GM12875 (cell line): ENCODE measurements around the gene IGF1.

ENCODE experiments used
- H3K4me3 ChIP-seq: one replicate; pipeline ENCODE4 v1.5.1; 2011; ENCODE audit warnings: low read depth, low read length, control low read depth
- TF ChIP-seq, protein P1 (sequence below): IDR thresholded peaks from 2 replicates; pipeline ENCODE4 v1.5.1; 2011; ENCODE audit warnings: low read depth, mild to moderate bottlenecking, control low read depth, inconsistent platforms, low read length, moderate library complexity, borderline replicate concordance; ENCODE audit not compliant: insufficient read depth

The IGF1 gene

GRCh38 chr12:102439426-102440405 lies 40.6 kb downstream of the IGF1 start:
- H3K4me3 ChIP-seq: no peak overlapping the region
- TF ChIP-seq, protein P1, sequence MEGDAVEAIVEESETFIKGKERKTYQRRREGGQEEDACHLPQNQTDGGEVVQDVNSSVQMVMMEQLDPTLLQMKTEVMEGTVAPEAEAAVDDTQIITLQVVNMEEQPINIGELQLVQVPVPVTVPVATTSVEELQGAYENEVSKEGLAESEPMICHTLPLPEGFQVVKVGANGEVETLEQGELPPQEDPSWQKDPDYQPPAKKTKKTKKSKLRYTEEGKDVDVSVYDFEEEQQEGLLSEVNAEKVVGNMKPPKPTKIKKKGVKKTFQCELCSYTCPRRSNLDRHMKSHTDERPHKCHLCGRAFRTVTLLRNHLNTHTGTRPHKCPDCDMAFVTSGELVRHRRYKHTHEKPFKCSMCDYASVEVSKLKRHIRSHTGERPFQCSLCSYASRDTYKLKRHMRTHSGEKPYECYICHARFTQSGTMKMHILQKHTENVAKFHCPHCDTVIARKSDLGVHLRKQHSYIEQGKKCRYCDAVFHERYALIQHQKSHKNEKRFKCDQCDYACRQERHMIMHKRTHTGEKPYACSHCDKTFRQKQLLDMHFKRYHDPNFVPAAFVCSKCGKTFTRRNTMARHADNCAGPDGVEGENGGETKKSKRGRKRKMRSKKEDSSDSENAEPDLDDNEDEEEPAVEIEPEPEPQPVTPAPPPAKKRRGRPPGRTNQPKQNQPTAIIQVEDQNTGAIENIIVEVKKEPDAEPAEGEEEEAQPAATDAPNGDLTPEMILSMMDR: no peak

DNA sequence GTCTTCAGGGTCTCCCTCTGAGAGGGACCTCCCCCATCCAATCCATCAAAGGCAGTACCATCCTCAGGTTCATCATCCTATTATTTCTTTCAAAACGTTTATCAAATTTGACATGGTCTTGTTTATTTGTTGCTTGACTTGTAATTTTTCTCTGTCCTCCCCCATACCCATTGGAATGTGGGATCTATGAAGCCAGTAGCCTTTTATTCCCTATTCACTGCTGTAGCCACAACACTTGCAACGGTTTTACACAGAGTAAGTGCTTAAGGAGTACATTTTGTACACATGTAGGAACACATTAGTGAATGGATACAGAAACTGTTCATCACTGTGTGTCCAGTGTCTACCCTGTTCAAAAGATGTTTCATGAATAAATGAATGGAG lies 41.5 kb downstream of the IGF1 start:
- TF ChIP-seq, protein P1: no peak
- no peak overlapping the region for H3K4me3 ChIP-seq

DNA sequence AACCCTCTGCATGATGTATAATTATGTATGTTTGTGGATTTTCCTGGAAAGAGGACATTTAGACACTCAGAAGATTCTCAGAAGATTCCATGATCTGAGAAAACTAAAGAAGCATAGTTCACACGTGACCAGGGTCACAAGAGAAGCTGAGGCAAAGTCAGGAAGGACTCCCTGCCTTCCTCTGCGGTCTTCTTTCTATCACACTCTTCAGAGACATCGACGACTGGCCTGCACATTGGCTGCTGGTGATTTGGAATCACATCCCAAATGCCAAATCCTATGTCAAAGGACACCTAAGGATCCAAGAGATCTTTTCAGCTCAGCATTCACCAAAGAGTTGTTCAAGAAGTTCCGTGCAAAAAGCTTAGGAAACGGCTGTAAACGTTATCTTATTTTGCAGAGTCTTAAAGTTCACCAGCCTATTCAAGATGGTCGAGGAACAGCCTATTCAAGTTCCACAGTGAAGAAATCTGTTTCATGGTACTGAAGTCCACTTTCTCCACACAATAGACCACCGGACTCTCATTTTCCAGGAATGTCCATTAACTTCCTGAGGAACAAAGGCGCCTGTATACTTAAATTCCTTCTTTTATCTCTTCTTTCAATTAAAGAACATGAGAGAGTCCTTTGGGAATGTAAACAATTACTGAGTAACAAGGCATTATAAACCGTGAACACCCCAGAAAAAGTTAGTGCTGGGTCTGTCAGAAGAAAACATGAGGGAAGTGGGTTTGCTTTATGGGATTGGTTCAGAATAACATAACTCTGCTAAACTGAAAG lies 42.1 kb downstream of the IGF1 start:
- H3K4me3 ChIP-seq: no peak overlapping the region
- TF ChIP-seq, protein P1: no peak

DNA sequence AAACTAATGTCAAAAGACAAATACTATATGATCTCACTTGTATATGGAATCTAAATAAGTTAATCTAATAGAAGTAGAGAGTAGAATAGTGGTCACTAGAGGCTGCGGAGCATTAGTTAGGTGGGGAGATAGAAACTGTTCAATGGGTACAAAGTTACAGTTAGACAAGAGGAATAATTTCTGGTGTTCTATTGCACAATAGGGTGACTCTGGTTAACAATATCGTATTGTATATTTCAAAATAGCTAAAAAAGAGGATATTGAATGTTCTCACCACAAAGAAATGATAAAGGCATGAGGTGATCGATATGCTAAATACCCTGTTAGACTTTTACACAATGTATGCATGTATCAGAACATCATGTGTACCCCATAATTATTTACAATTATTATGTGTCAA lies 42.9 kb downstream of the IGF1 start:
- TF ChIP-seq, protein P1: no peak
- H3K4me3 ChIP-seq: no peak overlapping the region

DNA sequence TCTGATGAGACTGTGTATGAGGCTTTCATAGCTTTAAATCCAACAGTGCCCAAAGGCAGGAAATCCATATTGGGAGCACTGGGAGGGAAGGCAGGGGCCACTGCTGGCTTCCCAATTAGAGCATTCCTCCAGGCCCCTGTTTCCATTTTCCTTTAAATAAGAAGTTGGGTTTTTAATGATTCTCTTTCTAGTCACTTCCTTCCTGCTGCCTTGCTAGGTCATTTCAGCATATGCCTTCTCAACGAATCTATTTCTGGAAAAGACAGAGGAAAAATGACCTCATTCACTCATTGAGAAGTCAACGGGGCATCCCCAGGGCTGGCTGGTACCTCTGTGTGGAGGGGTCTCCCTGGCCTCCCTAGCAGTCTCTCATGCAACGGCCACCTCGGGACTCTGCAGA lies 43.5 kb downstream of the IGF1 start:
- TF ChIP-seq, protein P1: no peak
- H3K4me3 ChIP-seq: no peak overlapping the region

DNA sequence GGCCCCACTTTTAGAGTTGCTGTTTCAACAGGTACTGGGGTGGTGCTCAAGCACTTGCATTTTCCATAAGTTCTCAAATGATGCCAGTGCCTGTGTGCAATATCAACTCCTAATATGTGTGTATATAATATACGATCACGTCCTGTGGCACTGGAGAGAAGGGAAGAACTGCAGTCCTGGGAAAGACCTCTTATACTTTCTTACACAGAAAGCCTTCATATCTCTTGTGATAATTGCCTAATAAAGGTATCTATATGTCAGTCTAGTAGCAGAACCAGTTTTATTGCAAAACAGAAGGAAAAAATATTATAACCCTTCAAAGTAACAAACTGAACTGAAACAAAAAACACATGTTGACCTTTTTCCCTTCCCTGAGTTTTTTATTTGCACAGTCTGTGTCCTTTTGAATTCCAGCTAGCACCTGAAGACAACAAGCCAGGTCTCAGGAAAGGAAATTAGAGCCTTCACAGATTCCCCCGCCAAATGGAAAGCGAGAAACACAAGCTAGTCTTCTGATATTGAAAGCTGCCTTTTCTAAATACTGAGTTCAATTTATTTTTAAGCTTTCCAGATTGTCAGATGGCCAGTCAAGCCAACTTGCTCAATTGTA lies 44.4 kb downstream of the IGF1 start:
- TF ChIP-seq, protein P1: no peak

DNA sequence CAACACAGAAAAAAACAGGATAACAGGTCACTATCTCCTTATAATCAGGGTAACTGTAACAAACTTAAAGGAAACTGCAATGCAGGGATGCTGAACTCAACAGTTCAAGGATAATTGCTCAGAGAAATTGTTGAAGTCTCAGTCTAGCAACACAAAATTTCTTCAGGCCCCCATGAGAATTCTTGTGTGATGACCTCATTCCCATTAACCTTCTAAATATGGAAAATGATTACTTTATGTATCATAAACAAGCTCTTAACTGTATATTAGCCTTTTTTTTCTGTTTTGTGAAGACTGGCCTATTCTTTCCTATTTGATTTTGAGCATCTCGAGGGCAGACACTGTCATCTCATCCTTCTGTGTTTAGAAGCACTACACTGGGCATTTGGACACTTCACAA lies 47.1 kb downstream of the IGF1 start:
- TF ChIP-seq, protein P1: no peak

More for the DNA sequence above, 44.4 kb downstream of the IGF1 start:
- H3K4me3 ChIP-seq: no peak overlapping the region

More for the DNA sequence above, 47.1 kb downstream of the IGF1 start:
- H3K4me3 ChIP-seq: no peak overlapping the region
